Heart right ventricle (tissue), 16 donors: Measurements from ENCODE around the gene ETV3L. TPM values are rescaled to one million over a fixed set of nuclear protein-coding genes. Genes with fewer than 3 reads are reported as not detected.

Experiments
- ATAC-seq, 8 donors: fragments of 200-7000 bp; cut with Tn5 transposase; one replicate each; pipeline ENCODE4 v1.9.1; 2020; ENCODE audit warnings: mild to moderate bottlenecking in 8 of 8, moderate library complexity in 8 of 8, moderate number of reproducible peaks in 1 of 8
- DNase-seq, 2 donors: peaks; one replicate each; pipeline ENCODE4 v3.0.0-alpha.2; 2020
- H3K27ac ChIP-seq, 10 donors: fragments of 200-600 bp; sonication (generic) in 2 of 10; one replicate each; pipeline versions ENCODE4 v1.5.0 to v1.8.0; 2020 to 2022; ENCODE audit warnings: mild to moderate bottlenecking in 3 of 10
- H3K27me3 ChIP-seq, 7 donors: fragments of 200-600 bp; one replicate each; pipeline ENCODE4 v1.8.0; 2021 to 2022; ENCODE audit warnings: mild to moderate bottlenecking in 2 of 7
- H3K36me3 ChIP-seq, 9 donors: fragments of 200-600 bp; sonication (generic) in 1 of 9; one replicate each; pipeline versions ENCODE4 v1.5.0 to v1.8.0; 2020 to 2022; ENCODE audit warnings: mild to moderate bottlenecking in 2 of 9
- H3K4me1 ChIP-seq, 9 donors: fragments of 200-600 bp; sonication (generic) in 1 of 9; one replicate each; pipeline versions ENCODE4 v1.5.0 to v1.8.0; 2020 to 2022; ENCODE audit warnings: mild to moderate bottlenecking in 4 of 9
- H3K4me3 ChIP-seq, 10 donors: fragments of 200-600 bp; sonication (generic) in 2 of 10; one replicate each; pipeline versions ENCODE4 v1.5.0 to v1.8.0; 2020 to 2022; ENCODE audit warnings: mild to moderate bottlenecking in 7 of 10, moderate library complexity in 2 of 10
- H3K9me3 ChIP-seq, 11 donors: fragments of 200-600 bp in 10 of 11; sonication (generic) in 2 of 11; one replicate each; pipeline versions ENCODE4 v1.5.0 to v1.8.0; 2013 to 2022; ENCODE audit warnings: mild to moderate bottlenecking in 2 of 11, control low read depth in 1 of 11, moderate library complexity in 1 of 11
- WGBS, 2 donors: extraction: QIAGEN DNeasy Blood & Tissue Kit; methylation state at CpG; one replicate each; pipeline ENCODE4 v1.1.7; 2013; ENCODE audit warnings: inconsistent platforms in 1 of 2; 5-methylcytosine and 5-hydroxymethylcytosine counted together
- intact Hi-C, 10 donors: fragments of 100-400 bp; cut with DNase I; formaldehyde crosslinking; loops; one replicate each; pipeline versions ENCODE4 v1.11.1 to v1.14.2; 2022
- polyA plus RNA-seq, 2 donors: library from polyadenylated mRNA; stranded (reverse); fragments of 200-250 nt; gene quantifications; one replicate each; pipeline ENCODE4 v1.2.3, GENCODE V29; 2013
- total RNA-seq, 10 donors: library from RNA; stranded (reverse); fragmentation: NEBNext Ultra II Directional in 3 of 10; extraction: Animal tissue kit (Norgen Biotek cat#: 25700) in 3 of 10; gene quantifications; one replicate each; pipeline versions ENCODE4 v1.2.1 to v1.2.4, GENCODE V29; 2021 to 2023
- TF ChIP-seq, protein P1 (sequence below), 9 donors: fragments of 200-600 bp; sonication (generic) in 2 of 9; IDR thresholded peaks; one replicate each; pipeline versions ENCODE4 v1.5.0 to v1.8.0; 2021 to 2022; ENCODE audit warnings: antibody characterized with exemption in 9 of 9, mild to moderate bottlenecking in 5 of 9, moderate library complexity in 1 of 9
- donor health status: Arrhythmogenic right ventricular cardiomyopathy.
- donor health status: ischemic (EF 13 %, LVEDD 7.1; RV severe dilation, severe dysfunction).
- donor health status: healthy with polysubstance abuse.
- donor health status: DM: no; HTN: yes; CAD: no.
- donor health status: DM: no; HTN: no; CAD: no.
- donor health status: ischemic (EF 25% LVEDD 6.9; RV normal size, moderate dysfunction).
- donor health status: ischemic (EF 25% LVEDD 5.7; RV mildly dilated, moderate dysfunction).
- donor health status: healthy.
- donor health status: DM: yes; HTN: yes; CAD: no.
- donor health status: Ischemic cardiomyopathy.
- donor health status: ischemic (EF 35%, LVEDD 5.7; RV mildly dilated, moderate dysfunction).
- donor health status: nonischemic (EF 11% LVEDD 7.7; RV severe dilation, severe dysfunction).
- donor health status: DM: yes; HTN: yes; CAD: no.
- donor health status: PGD.
- donor health status: ischemic (EF 29% LVEDD 5.4; RV normal size, mild dysfunction).
- donor health status: nonischemic (EF 23%, LVEDD 6.1; RV moderate dilation, normal function).

Gene ETV3L
- total and polyA plus RNA-seq, 12 donors: not detected

DNA sequence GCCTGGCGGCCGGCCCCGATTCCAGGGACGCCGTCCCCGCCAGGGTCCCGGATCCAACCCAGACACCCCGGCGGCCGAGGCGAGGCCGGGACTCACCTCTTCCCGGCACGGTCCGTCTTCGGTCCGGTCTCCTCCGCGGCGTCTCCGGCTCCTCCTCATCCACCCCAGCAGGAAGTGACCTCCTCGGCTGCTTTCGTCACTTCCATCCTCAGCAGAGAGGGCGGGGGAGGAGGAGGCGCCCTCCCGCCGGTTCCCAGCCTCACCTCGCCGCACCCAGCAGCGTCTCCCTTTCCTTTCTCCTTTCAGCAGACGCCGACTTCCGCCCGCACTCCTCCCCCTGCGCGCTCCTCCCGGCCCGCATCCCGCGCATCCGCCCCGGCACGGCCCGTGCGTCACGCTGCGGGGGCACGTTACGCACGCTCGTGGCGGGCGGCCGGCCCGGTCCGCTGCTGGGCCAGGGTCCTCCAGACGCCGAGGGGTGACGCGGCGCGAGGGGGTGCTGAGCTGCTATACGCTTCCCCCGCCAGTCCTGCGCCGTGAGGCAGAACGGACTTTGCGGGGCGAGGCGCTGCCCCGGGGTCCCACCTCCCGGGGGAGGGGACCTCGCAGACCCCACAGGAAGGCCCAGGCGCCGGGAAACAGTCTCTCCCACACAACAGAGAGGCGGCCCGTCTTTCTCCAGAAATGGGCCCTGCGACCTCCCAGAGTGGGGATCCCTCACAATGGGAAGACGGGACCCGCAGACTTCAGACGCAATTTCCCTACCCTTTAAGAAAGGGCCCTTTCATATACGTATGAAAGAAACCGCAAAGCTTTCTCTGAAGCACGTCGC, 38.8 kb upstream of the ETV3L start, which contains the start of gene ETV3:
ETV3 (minus strand) TSS at position 176 of the 832 bp plus-strand sequence. CDS start 2,043 bp downstream, outside the sequence.
- 1% methylated on average over 74 to 85 of the region's 85 CpGs for WGBS, 2 donors
- TF ChIP-seq, protein P1, sequence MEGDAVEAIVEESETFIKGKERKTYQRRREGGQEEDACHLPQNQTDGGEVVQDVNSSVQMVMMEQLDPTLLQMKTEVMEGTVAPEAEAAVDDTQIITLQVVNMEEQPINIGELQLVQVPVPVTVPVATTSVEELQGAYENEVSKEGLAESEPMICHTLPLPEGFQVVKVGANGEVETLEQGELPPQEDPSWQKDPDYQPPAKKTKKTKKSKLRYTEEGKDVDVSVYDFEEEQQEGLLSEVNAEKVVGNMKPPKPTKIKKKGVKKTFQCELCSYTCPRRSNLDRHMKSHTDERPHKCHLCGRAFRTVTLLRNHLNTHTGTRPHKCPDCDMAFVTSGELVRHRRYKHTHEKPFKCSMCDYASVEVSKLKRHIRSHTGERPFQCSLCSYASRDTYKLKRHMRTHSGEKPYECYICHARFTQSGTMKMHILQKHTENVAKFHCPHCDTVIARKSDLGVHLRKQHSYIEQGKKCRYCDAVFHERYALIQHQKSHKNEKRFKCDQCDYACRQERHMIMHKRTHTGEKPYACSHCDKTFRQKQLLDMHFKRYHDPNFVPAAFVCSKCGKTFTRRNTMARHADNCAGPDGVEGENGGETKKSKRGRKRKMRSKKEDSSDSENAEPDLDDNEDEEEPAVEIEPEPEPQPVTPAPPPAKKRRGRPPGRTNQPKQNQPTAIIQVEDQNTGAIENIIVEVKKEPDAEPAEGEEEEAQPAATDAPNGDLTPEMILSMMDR (IDR thresholded peaks at IDR 0.05): no peak
- ATAC-seq (peak; percentile 97 to 99 (median 98)), DNase-seq (peak; percentile 88 to 93)
- intact Hi-C loops: loop anchor here in 1 of 10 donors (2.0 kb wide), 1 partner anchor 16 kb away; no protein-coding TSS in a partner anchor
- Histone ChIP-seq H3K4me1 (peaks cover 5 to 43% (median 22%) of the 10 kb centered on the region in 9 donors), H3K9me3 (no peaks in the 10 kb centered on the region), H3K27ac (peak within 1 kb of the TSS; percentile 97 to 99 (median 98)), H3K36me3 (peaks cover 0 to 28% (median 27%) of the 10 kb centered on the region in 9 donors), H3K4me3 (peak within 1 kb of the TSS; percentile 89 to 99 (median 98)), H3K27me3 (no peaks in the 10 kb centered on the region)

DNA sequence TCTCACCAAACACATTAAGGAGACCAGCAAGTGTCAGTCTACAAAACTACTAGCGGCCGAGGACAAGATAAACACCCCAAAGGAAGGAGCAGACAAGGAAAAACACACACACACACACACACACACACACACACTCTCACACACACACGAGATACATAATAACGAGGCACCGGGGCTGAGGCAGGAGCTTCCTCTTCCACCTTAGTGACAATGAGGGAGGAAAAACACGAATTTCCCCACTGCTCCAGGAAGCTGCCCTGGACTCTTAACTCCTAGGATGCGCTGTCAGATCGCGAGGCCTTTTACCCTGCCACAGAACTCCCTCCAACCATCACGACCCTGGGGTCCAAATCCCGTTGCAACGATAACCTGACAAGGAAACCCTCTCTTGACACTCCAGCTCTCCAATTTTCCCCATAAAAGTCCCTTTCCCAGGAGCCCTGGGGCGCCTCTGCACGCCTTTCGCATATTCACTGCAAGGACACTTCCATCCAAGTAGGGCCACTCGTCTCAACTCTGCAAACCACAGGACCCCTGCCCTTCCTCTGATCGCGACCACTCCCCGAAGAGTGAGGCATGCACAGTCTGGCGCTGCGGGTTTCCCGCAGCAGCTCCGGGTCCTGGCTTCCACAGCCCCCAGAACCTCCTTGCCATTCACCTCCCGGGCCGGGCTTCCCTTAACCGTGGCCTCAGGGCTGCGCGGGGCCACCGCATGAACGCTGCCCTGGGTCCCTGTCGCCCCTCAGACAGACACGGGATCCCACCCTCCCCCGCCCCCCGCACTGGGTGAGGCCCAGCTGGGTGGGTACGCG, 38.0 kb upstream of the ETV3L start:
- H3K4me3 ChIP-seq: peak overlapping the region; percentile 89 to 99 (median 98)
- intact Hi-C loops: loop anchor here in 1 of 10 donors (2.0 kb wide), 1 partner anchor 17 kb away; no protein-coding TSS in a partner anchor
- H3K36me3 ChIP-seq: peaks cover 0 to 37% (median 35%) of the 10 kb centered on the region in 9 donors
- DNase-seq (no peak), ATAC-seq (peak in 6 of 8 donors; percentile 1 to 35 (median 18))
- WGBS, 2 donors: 0 to 1% methylated on average over 32 to 36 of the region's 36 CpGs
- H3K4me1 ChIP-seq: peaks cover 5 to 49% (median 24%) of the 10 kb centered on the region in 9 donors
- H3K27ac ChIP-seq: peak overlapping the region; percentile 97 to 99 (median 98)
- TF ChIP-seq, protein P1 (IDR thresholded peaks at IDR 0.05): no peak
- H3K9me3 ChIP-seq: no peaks in the 10 kb centered on the region
- H3K27me3 ChIP-seq: no peaks in the 10 kb centered on the region

DNA sequence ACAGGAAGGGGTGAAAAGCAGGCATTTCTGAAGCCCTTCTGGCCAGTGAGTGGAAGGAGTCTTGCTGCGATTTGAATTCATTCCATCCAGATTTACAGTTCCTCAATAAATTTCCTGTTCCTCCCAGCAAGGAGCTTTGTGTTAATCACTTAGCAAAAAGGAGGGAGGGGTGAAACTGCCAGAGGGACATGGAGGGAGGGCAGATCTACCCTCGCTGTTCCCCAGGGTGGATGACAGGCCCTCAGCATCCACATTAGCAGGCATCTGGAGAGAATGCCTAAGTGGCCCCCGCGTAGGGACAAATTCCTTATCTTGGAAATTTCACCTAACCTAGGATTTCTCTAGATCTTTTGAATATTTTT, 37.4 kb upstream of the ETV3L start:
- peak overlapping the region in 9 of 10 donors; percentile 89 to 99 (median 98) for H3K4me3 ChIP-seq
- H3K4me1 ChIP-seq: peaks cover 5 to 49% (median 24%) of the 10 kb centered on the region in 9 donors
- no peaks in the 10 kb centered on the region for H3K27me3 ChIP-seq
- 5 to 8% methylated on average over 4 of the region's 4 CpGs for WGBS, 2 donors
- intact Hi-C loops: no loop called here
- H3K36me3 ChIP-seq: peaks cover 0 to 43% (median 41%) of the 10 kb centered on the region in 9 donors
- H3K9me3 ChIP-seq: no peaks in the 10 kb centered on the region
- peak overlapping the region in 7 of 10 donors; percentile 24 to 99 (median 98) for H3K27ac ChIP-seq
- TF ChIP-seq, protein P1 (IDR thresholded peaks at IDR 0.05): no peak
- no peak for DNase-seq
- no peak for ATAC-seq

DNA sequence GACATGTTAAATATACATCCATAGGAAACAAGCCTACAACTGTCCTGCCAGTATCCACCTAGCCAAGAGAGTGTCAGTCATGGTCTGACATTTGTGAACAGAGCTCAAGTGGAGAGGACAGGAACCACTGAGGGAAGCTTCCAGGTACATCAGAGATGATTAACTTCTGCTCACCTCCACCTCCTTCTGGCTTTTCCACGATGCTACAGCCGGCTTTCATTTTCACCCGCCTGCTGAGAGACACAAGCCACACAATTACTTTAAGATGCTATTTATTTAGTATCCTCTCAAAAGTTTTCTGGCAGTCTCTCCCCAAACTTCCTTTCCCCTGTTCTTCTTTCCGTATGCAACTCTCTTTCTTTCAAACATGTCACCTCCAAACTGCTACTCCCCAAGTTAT, 36.5 kb upstream of the ETV3L start:
- DNase-seq: no peak
- intact Hi-C loops: no loop called here
- TF ChIP-seq, protein P1 (IDR thresholded peaks at IDR 0.05): no peak
- H3K4me1 ChIP-seq: peaks cover 5 to 49% (median 25%) of the 10 kb centered on the region in 9 donors
- peak overlapping the region in 1 of 10 donors; percentile 98 for H3K27ac ChIP-seq
- ATAC-seq: no peak
- 52 to 56% methylated on average over 4 of the region's 4 CpGs for WGBS, 2 donors
- H3K36me3 ChIP-seq: peaks cover 0 to 51% (median 50%) of the 10 kb centered on the region in 9 donors
- H3K27me3 ChIP-seq: no peaks in the 10 kb centered on the region
- H3K4me3 ChIP-seq: peak overlapping the region in 1 of 10 donors; percentile 98
- H3K9me3 ChIP-seq: no peaks in the 10 kb centered on the region
